ENCODE data around the gene PDYN.

The PDYN gene

GRCh38 chr20:1965520-1966351 lies 28.1 kb downstream of the PDYN start:
- TF ChIP-seq CTCF (IDR thresholded peaks at IDR 0.05; ENCODE audit: insufficient read depth, low read depth, low read length, missing control alignments) = peak; percentile 87
- H3K4me3 ChIP-seq (ENCODE audit: low read length) = no peak overlapping the region
- peak; percentile 64 for DNase-seq (ENCODE audit: low read depth)

GRCh38 chr20:1964659-1965405 lies 29.0 kb downstream of the PDYN start:
- no peak for DNase-seq (ENCODE audit: low read depth)
- TF ChIP-seq CTCF (IDR thresholded peaks at IDR 0.05; ENCODE audit: insufficient read depth, low read depth, low read length, missing control alignments) = peak; percentile 5
- no peak overlapping the region for H3K4me3 ChIP-seq (ENCODE audit: low read length)

GRCh38 chr20:1964061-1964460 lies 29.8 kb downstream of the PDYN start:
- no peak overlapping the region for H3K4me3 ChIP-seq (ENCODE audit: low read length)
- DNase-seq (ENCODE audit: low read depth) = no peak

GRCh38 chr20:1961374-1961773 lies 32.5 kb downstream of the PDYN start:
- no peak for TF ChIP-seq CTCF (IDR thresholded peaks at IDR 0.05; ENCODE audit: insufficient read depth, low read depth, low read length, missing control alignments)
- no peak for DNase-seq (ENCODE audit: low read depth)
- no peak overlapping the region for H3K4me3 ChIP-seq (ENCODE audit: low read length)

More at GRCh38 chr20:1964061-1964460, 29.8 kb downstream of the PDYN start:
- no peak for TF ChIP-seq CTCF (IDR thresholded peaks at IDR 0.05; ENCODE audit: insufficient read depth, low read depth, low read length, missing control alignments)

- no peak for TF ChIP-seq CTCF (IDR thresholded peaks at IDR 0.05; ENCODE audit: insufficient read depth, low read depth, low read length, missing control alignments)
- no peak overlapping the region for H3K4me3 ChIP-seq (ENCODE audit: low read length)
Measured at GRCh38 chr20:1959156-1959555, 34.7 kb downstream of the PDYN start.

GRCh38 chr20:1958426-1958825 lies 35.4 kb downstream of the PDYN start:
- no peak overlapping the region for H3K4me3 ChIP-seq (ENCODE audit: low read length)
- DNase-seq (ENCODE audit: low read depth) = no peak
- no peak for TF ChIP-seq CTCF (IDR thresholded peaks at IDR 0.05; ENCODE audit: insufficient read depth, low read depth, low read length, missing control alignments)

More at GRCh38 chr20:1959156-1959555, 34.7 kb downstream of the PDYN start:
- no peak for DNase-seq (ENCODE audit: low read depth)
